HG02678 (cell line): Measurements from ENCODE around the gene L1CAM.

Source experiments
- ATAC-seq: cut with Tn5 transposase; IDR thresholded peaks from one replicate; pipeline ENCODE4 v1.9.1; 2021; ENCODE audit warnings: mild to moderate bottlenecking, moderate library complexity; ENCODE audit not compliant: unreplicated experiment

Gene L1CAM

GRCh38 chrX:153925739-153926551, 40.0 kb upstream of the L1CAM start, which contains the start of gene ARHGAP4:
ARHGAP4 (minus strand) TSS chrX:153926264; CDS start chrX:153926202, 62 bp downstream.
- ATAC-seq = no peak

GRCh38 chrX:153925387-153925738, 39.4 kb upstream of the L1CAM start:
- ATAC-seq = no peak

GRCh38 chrX:153924149-153924861, 38.3 kb upstream of the L1CAM start:
- ATAC-seq = no peak

- ATAC-seq = no peak
Observed at GRCh38 chrX:153922932-153923857, 37.2 kb upstream of the L1CAM start.

DNA sequence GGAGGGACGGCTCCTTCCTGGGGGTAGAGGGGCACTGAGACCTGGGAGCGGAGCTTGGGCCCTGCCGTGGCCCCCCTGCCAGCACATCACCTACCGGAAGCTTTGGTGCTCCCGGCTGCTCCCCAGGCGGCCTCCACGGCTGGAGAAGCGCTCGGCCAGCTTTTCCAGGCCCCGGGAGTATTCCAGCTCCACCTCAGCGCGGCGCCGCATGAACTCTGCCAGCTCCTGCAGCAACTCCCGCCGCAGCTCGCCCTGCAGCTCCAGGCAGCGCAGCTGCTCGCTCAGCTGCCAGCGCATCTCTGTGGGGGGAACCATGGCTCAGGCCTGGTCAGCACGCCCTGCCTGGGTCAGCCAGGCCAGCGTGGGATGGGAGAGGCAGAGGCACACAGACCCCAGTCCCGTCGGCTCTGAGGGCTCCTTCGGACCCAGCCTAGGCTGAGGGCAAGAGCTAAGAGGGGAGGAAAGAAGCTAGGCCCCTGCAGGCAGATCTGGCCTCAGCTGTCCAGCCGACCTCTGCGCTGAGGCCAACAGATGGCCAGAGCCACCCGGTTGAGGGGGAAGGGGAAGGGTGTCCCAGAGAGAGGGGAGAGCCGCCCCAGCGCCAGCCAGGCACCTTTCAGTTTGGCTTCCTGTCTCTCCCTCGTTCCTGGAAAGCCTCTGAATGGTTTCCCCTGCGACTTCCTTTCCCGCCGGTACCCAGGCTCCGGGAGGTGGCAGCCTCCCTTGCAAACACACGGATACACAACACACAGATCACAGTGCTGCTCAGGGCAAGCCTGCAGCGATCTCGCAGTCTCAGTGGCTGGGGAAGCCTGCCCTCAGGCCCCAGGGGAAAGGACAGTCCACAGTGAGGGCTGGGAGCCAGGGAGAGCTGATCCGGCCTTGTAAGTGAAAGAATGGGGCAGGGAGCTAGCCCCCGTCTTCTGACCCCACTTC, 35.8 kb upstream of the L1CAM start:
- no peak for ATAC-seq

DNA sequence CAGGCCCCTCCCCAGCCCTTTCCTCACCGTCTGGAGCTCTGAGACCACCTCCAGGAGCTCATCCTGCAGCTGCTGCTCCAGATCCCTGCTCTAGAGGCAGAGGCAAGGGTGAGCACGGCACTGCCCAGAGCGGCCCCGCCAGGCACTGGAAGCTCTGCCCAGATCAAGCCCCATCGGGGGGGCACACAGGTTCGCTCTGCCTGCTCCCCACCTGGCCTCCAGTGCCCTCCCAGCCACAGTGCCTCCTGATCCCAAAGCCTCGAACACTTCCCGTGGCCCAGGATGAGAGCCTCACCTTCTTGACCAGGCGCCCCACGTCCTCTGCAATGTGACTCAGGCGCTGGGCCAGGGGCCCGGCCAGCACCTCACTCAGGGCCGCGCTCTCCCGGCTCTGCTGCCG, 35.1 kb upstream of the L1CAM start:
- no peak for ATAC-seq

GRCh38 chrX:153920546-153920945, 34.6 kb upstream of the L1CAM start:
- ATAC-seq = no peak

- ATAC-seq = no peak
Observed at GRCh38 chrX:153919281-153919680, 33.3 kb upstream of the L1CAM start.

GRCh38 chrX:153917869-153918268, 31.9 kb upstream of the L1CAM start:
- ATAC-seq = no peak

GRCh38 chrX:153913701-153914100, 27.7 kb upstream of the L1CAM start:
- no peak for ATAC-seq

GRCh38 chrX:153913211-153913610, 27.2 kb upstream of the L1CAM start:
- no peak for ATAC-seq

- ATAC-seq = no peak
Observed at GRCh38 chrX:153911798-153912197, 25.8 kb upstream of the L1CAM start.

DNA sequence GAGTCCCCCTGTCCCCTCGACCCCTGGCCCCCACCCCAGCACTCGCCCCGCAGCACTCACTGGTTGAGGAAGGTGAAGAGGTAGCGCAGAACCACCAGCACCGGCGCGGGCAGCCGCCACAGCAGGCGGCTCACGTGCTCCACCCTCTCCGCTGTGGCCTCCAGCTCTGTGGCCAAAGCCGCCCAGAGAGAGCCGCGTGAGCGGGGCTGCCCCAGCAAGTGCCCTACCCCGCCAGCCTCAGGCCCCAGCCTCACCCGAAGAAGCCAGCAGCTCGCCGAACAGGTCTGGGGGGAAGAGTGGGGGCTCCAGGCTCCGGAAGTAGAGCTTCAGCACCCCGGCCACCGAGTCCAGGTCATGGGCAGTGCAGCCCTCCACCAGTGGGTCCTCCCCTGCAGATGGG, 24.5 kb upstream of the L1CAM start:
- ATAC-seq = no peak

- no peak for ATAC-seq
Observed at GRCh38 chrX:153909980-153910360, 24.0 kb upstream of the L1CAM start.

GRCh38 chrX:153909024-153909979, 23.3 kb upstream of the L1CAM start:
- ATAC-seq = no peak

GRCh38 chrX:153908219-153908860, 22.4 kb upstream of the L1CAM start:
- ATAC-seq = no peak

GRCh38 chrX:153907456-153907855, 21.5 kb upstream of the L1CAM start:
- no peak for ATAC-seq

- ATAC-seq = no peak
Observed at GRCh38 chrX:153906126-153906917, 20.3 kb upstream of the L1CAM start.
